Left lung (tissue), 10 donors: Measurements from ENCODE around the gene DIP2B. TPM values are rescaled to one million over a fixed set of nuclear protein-coding genes. Genes with fewer than 3 reads are reported as not detected.

ENCODE experiments used
- ATAC-seq: fragments of 200-7000 bp; cut with Tn5 transposase; one replicate; pipeline ENCODE4 v1.9.1; 2020; ENCODE audit warnings: moderate library complexity
- DNase-seq, 4 donors: peaks; one replicate each; pipeline ENCODE4 v3.0.0-alpha.2; 2013 to 2020
- H3K27ac ChIP-seq, 2 donors: fragments of 200-600 bp; sonication (generic) in 1 of 2; one replicate each; pipeline versions ENCODE4 v1.5.0 to v1.8.0; 2020 to 2021
- H3K27me3 ChIP-seq, 2 donors: fragments of 200-600 bp; sonication (generic) in 1 of 2; one replicate each; pipeline versions ENCODE4 v1.5.0 to v1.8.0; 2020 to 2021
- H3K36me3 ChIP-seq, 2 donors: fragments of 200-600 bp; sonication (generic) in 1 of 2; one replicate each; pipeline versions ENCODE4 v1.5.0 to v1.8.0; 2020 to 2021
- H3K4me1 ChIP-seq, 2 donors: fragments of 200-600 bp; one replicate each; pipeline ENCODE4 v1.8.0; 2021
- H3K4me3 ChIP-seq, 2 donors: fragments of 200-600 bp; sonication (generic) in 1 of 2; one replicate each; pipeline versions ENCODE4 v1.5.0 to v1.8.0; 2020 to 2021; ENCODE audit warnings: mild to moderate bottlenecking in 1 of 2
- H3K9me3 ChIP-seq, 2 donors: fragments of 200-600 bp; sonication (generic) in 1 of 2; one replicate each; pipeline versions ENCODE4 v1.5.0 to v1.8.0; 2020 to 2021
- intact Hi-C, 2 donors: fragments of 100-400 bp; cut with DNase I; formaldehyde crosslinking; loops; one replicate each; pipeline versions ENCODE4 v1.11.2 to v1.14.2; 2022
- polyA plus RNA-seq, 6 donors: library from polyadenylated mRNA; unstranded; fragments of 120-200 nt; gene quantifications; one replicate each; pipeline ENCODE4 v1.2.1, GENCODE V29; 2013; ENCODE audit not compliant: insufficient read length in 6 of 6
- total RNA-seq, 2 donors: library from RNA; stranded (reverse); fragmentation: NEBNext Ultra II Directional; extraction: Animal tissue kit (Norgen Biotek cat#: 25700); gene quantifications; one replicate each; pipeline ENCODE4 v1.2.1, GENCODE V29; 2021
- TF ChIP-seq, protein P1 (sequence below), 2 donors: fragments of 200-600 bp; sonication (generic) in 1 of 2; IDR thresholded peaks; one replicate each; pipeline versions ENCODE4 v1.5.0 to v1.8.0; 2021; ENCODE audit warnings: antibody characterized with exemption in 2 of 2
- donor health status: DM: no; HTN: yes; CAD: no.
- donor health status: DM: no; HTN: no; CAD: no.

Gene DIP2B
- total and polyA plus RNA-seq, 8 donors: 26.5 to 38.6 (median 33.8) TPM

DNA sequence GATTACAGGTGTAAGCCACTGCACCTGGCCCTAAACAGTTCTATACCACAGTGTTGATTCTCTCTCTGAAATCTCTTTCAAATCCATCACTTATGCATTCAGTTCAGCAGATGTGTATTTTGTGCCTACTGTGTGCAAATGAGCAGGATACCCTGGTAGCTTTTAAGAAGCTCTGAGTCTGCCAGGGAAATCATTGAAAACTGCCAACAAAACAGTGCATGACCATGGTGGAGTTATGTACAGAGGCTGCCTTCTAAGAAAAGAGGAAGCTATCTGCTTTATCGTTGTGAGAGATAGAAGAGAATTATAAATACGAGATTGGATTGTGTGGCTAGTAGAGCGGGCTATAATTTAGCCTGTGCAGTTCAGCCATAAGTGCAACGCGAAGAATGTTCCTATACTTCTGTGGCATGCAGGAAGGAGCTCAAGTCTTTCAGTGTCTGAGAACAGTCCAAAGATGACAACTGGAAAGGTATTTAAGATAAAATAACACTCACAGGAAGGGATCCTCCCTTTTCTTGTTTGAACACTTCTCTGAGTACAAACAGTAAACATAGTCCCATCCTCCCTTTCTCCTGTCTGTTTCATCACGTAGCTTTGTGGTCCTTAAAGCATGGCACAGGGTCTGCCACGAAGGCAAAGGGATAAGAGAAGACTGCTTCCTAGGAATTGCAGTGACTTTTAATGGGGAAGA, 4.3 kb downstream of the DIP2B start:
- Histone ChIP-seq H3K27me3 (no peaks in the 10 kb centered on the region), H3K4me1 (peaks cover 34 to 67% of the 10 kb centered on the region in 2 donors), H3K4me3 (no peak overlapping the region), H3K36me3 (no peaks in the 10 kb centered on the region), H3K27ac (no peak overlapping the region), H3K9me3 (no peaks in the 10 kb centered on the region)
- ATAC-seq (no peak), DNase-seq (no peak)
- intact Hi-C loops: no loop called here
- TF ChIP-seq, protein P1, sequence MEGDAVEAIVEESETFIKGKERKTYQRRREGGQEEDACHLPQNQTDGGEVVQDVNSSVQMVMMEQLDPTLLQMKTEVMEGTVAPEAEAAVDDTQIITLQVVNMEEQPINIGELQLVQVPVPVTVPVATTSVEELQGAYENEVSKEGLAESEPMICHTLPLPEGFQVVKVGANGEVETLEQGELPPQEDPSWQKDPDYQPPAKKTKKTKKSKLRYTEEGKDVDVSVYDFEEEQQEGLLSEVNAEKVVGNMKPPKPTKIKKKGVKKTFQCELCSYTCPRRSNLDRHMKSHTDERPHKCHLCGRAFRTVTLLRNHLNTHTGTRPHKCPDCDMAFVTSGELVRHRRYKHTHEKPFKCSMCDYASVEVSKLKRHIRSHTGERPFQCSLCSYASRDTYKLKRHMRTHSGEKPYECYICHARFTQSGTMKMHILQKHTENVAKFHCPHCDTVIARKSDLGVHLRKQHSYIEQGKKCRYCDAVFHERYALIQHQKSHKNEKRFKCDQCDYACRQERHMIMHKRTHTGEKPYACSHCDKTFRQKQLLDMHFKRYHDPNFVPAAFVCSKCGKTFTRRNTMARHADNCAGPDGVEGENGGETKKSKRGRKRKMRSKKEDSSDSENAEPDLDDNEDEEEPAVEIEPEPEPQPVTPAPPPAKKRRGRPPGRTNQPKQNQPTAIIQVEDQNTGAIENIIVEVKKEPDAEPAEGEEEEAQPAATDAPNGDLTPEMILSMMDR (IDR thresholded peaks at IDR 0.05): no peak

DNA sequence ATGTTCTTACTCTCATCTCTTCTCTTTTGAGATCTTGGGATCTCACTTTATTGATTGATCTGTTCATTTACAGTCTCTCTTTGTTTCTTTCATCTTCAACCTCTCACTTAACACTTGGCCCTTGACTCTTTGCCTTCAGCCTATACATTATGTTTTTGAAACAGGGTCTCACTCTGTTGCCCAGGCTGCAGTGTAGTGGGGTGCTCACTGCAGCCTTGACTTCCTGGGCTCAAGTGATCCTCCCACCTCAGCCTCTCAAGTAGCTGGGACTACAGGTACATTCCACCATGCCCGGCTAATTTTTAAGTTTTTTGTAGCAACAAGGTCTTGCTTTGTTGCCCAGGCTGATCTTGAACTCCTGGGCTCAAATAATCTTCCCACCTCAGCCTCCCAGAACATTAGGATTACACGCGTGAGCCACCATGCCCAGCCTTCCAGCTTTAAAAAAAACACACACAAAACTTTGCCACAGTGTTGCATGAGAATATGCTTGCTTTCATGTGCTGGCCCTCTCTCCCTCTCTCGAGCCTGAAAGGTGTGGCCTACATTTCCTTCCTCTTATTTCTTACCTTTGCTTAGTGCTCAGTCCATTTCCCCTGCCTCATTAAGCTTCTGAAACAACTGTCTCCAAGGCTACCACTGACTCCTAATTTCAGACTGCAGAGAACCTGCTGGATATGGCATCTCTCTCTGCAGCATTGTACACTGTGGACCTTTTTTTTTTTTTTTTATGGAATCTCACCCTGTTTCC, 9.9 kb downstream of the DIP2B start:
- intact Hi-C loops: loop anchor here in 1 of 2 donors (10.0 kb wide), 1 partner anchor 60 kb away; no protein-coding TSS in a partner anchor
- ATAC-seq (peak; percentile 30), DNase-seq (no peak)
- Histone ChIP-seq H3K27ac (peak overlapping the region in 1 of 2 donors; percentile 91), H3K9me3 (no peaks in the 10 kb centered on the region), H3K27me3 (no peaks in the 10 kb centered on the region), H3K4me3 (no peak overlapping the region), H3K36me3 (no peaks in the 10 kb centered on the region), H3K4me1 (peaks cover 3 to 76% of the 10 kb centered on the region in 2 donors)
- TF ChIP-seq, protein P1 (IDR thresholded peaks at IDR 0.05): no peak

DNA sequence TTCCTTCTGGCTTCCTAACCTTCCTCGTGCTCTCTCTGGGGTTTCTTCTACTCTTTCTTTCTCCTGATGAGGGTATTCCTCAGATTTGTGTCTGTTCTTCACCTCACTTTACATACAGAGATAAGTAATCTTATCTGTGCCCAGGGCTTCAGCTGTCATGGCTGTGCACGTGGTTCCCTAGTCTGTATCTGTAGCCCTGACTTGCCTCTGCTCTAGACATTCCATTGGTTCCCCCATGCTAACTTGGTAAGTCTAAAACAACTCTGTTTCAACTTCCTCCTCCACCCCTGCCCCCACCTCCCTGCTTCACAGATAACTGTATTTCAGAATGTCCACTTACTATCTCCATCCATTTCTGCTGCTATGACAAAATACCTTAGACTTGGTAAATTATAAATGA, 10.8 kb downstream of the DIP2B start:
- peaks cover 7 to 81% of the 10 kb centered on the region in 2 donors for H3K4me1 ChIP-seq

GRCh38 chr12:50517421-50518048, 12.8 kb downstream of the DIP2B start:
- no peaks in the 10 kb centered on the region for H3K27me3 ChIP-seq
- peaks cover 10 to 88% of the 10 kb centered on the region in 2 donors for H3K4me1 ChIP-seq
- H3K4me3 ChIP-seq: no peak overlapping the region
- H3K9me3 ChIP-seq: no peaks in the 10 kb centered on the region
- H3K36me3 ChIP-seq: no peaks in the 10 kb centered on the region
- H3K27ac ChIP-seq: peak overlapping the region; percentile 54 to 91
- DNase-seq (no peak), ATAC-seq (peak; percentile 76)
- TF ChIP-seq, protein P1 (IDR thresholded peaks at IDR 0.05): no peak
- intact Hi-C loops: loop anchor here in 1 of 2 donors (10.0 kb wide), 1 partner anchor 57 kb away; no protein-coding TSS in a partner anchor

More for the DNA sequence above, 10.8 kb downstream of the DIP2B start:
- H3K9me3 ChIP-seq: no peaks in the 10 kb centered on the region
- peak overlapping the region in 1 of 2 donors; percentile 91 for H3K27ac ChIP-seq
- intact Hi-C loops: loop anchor here in 1 of 2 donors (10.0 kb wide), 1 partner anchor 59 kb away; no protein-coding TSS in a partner anchor
- TF ChIP-seq, protein P1 (IDR thresholded peaks at IDR 0.05): no peak
- H3K27me3 ChIP-seq: no peaks in the 10 kb centered on the region
- no peaks in the 10 kb centered on the region for H3K36me3 ChIP-seq
- DNase-seq (no peak), ATAC-seq (no peak)
- no peak overlapping the region for H3K4me3 ChIP-seq
